NOMO-1 treated with DMSO at 0.1 percent for 48 hours (cell line): Measurements from ENCODE around the gene ARHGAP24.
"Not testable (repeated sequence)": the region's sequence is repeated elsewhere in the genome, so short reads cannot be mapped to it uniquely, and the experiment has no call there.

ENCODE experiments used
- DNase-seq: peaks from one replicate; lab custom pipeline; 2025; ENCODE audit not compliant: unreplicated experiment; lab: John Stamatoyannopoulos, UW

The ARHGAP24 gene

GRCh38 chr4:85642356-85643100 is 167.6 kb downstream of the ARHGAP24 start:
- DNase-seq: no peak

DNA sequence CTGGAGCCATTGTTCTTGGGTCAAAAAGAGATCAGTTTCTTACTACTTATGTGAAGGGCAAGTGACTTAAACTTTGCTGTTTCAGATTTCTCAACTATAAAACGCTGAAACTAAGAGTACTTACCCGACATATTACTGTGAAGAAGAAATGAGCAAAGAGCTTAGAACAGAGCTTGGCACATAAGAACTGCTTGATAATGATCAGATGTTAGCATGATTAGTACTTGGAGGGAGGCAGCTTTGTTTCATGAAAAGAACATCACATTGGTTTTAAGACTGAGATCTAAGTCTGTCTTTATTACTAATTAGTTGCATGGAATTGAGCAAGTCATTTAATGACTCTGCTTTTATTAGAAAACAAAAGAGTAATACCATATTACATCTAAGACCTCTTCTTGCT is 169.1 kb downstream of the ARHGAP24 start:
- DNase-seq: no peak

GRCh38 chr4:85650908-85651307 is 176.0 kb downstream of the ARHGAP24 start:
- DNase-seq: no peak

DNA sequence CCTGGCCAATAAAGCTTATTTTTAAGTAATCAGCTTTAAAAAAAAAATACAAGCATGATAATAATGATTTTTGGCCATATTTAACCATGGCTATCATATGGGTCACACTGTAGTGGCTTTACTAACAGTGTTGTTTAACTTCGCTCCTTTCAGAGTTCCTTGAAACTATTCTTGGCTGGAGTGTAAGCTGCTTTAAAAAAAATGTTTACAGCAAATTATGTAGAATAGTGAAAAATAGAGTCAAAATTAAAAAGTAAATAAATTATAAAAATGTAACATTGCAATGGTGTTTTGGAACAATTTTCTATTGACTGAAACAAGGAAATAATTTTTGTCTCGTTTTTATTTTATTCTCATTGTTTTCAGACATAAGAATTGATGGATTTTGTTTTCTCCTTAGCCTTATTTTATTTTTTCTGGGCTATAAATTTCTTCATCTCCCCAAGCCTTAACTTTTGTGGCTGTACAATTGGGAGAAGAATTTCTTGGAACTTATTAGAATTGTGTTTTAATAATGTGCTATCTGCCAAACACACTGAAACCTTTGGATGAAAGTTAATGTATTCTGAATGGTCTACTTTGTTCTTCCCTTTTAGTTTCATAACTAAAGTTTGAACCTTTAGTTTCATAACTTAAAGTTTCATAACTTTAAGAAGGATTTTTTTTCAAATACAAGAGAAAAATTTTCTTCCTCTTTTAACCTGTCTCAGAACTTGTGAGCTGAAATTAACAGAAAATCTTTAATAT is 182.0 kb downstream of the ARHGAP24 start:
- peak; percentile 67 for DNase-seq

GRCh38 chr4:85658766-85659439 is 184.0 kb downstream of the ARHGAP24 start:
- no peak for DNase-seq

GRCh38 chr4:85659610-85660218 is 184.8 kb downstream of the ARHGAP24 start:
- peak; percentile 64 for DNase-seq

DNA sequence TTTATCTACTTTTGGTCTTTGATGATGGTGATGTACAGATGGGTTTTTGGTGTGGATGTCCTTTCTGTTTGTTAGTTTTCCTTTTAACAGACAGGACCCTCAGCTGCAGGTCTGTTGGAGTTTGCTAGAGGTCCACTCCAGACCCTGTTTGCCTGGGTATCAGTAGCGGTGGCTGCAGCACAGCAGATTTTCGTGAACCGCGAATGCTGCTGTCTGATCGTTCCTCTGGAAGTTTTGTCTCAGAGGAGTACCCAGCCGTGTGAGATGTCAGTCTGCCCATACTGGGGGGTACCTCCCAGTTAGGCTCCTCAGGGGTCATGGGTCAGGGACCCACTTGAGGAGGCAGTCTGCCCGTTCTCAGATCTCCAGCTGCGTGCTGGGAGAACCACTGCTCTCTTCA is 191.7 kb downstream of the ARHGAP24 start:
- not testable (repeated sequence) for DNase-seq

GRCh38 chr4:85669204-85669603 is 194.3 kb downstream of the ARHGAP24 start:
- peak; percentile 68 for DNase-seq

DNA sequence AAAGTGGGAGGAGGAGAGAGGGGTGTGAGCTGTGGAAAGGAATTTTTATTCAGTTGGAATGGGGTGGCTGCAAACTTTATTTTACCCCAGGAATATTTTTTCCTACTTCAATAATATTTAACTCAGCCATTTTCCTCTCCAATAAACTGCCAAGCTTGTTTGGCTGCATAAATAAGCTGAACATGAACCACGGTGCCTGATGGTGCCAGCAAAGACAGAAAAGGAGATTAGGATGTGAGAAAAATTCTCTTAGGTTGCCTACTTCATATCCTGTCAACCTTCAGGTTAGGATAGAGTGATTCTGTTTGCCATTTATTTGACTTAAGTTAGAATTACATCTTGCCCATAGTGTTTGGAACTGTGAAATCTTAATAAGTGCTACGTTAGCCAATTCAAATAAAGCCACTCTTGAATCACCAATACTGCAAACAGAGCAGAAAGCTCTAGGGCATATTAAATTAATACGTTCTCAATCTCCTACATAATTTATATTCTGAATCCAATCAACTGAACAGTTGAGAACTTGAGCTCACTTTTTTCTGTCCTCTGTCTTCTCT is 195.1 kb downstream of the ARHGAP24 start:
- DNase-seq: no peak

DNA sequence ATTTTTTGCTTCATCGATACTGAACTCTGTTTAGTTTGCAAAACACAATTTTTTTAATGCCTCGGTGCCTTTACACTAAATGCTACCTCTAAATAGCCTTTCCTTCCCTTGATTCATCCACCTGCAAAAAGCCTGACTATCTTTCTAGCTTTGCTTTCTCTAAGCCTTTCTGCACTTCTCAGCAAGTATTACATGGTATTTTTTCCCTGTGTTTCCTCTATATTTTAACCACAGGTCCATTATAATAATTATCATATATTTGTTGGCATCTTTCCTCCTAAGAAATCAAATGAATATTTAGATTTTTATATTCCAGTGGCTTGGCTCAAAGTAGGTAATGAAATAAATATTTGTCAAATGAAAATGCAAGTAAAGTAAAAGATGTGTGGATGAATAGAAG is 196.2 kb downstream of the ARHGAP24 start:
- DNase-seq: no peak

- DNase-seq: peak; percentile 11
These were observed 197.2 kb downstream of the ARHGAP24 start for GRCh38 chr4:85672116-85672515.

DNA sequence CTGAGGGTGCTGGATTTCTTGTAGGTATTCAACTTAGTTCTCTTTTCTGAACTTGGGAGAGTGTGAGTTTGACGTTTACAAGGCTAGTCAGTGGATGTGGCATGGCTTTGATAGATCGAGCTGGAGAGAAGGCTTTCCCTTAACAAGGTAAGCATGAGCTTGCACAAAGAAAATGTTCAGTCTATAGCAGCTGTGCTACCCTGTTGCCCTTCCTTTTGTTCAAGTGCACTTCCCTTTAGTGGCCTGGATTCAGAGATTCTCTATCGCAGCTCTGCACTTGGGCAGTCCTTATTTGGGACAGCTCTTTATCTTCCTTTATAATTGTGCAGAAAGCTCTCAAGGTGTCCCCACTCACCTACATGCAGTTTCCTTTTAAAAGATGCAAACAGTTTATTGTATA is 198.0 kb downstream of the ARHGAP24 start:
- no peak for DNase-seq

- no peak for DNase-seq
These were observed 198.6 kb downstream of the ARHGAP24 start for GRCh38 chr4:85673540-85673939.

DNA sequence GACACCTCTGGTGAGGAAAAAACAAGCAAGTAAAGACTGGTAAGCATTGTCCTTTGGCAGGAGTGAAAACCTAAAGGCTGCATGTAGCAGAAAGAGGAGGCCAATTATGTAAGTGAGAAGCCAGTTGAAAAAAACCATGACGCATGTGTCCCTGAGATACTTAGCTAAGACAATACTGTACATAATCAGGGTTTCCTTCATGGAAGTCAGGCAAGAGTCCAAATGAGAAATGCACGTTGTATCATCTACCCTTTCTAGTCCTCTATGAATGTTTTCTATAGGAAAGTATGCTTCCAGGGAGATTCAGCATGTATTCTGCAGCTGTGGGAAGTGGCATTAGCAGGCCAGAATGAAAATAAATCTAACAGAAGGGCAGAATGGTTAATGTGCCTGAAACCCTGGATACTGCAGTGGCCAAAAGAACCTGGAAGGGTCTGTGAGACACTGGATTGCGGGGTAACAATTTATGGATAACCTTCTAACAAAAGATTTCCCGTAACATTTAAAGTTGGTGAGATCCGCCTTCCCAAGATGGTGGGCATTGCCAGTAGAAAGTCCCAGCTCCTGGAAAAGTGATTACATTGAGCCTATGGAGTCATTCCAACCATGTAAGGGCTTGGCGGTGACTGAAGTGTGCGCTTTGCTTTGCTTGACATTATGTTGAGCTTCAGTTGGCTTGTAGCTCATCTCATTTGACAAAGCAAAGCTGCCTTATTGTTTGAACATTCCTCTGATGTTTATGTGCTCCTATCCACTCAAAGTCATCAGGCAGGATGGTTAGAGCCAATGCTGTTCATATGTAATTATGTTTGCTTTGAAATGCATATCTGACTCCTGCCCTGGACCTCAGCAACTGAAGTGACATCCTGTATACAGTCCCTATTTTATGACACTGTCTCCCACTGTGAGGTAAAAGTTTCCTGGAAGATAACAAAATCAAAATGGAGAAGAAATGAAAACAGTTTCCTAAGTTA is 200.4 kb downstream of the ARHGAP24 start:
- no peak for DNase-seq

- DNase-seq: no peak
These were observed 201.1 kb downstream of the ARHGAP24 start for GRCh38 chr4:85676050-85676425.

GRCh38 chr4:85676850-85677590 is 202.1 kb downstream of the ARHGAP24 start:
- no peak for DNase-seq

GRCh38 chr4:85681221-85681657 is 206.3 kb downstream of the ARHGAP24 start:
- peak; percentile 98 for DNase-seq

DNA sequence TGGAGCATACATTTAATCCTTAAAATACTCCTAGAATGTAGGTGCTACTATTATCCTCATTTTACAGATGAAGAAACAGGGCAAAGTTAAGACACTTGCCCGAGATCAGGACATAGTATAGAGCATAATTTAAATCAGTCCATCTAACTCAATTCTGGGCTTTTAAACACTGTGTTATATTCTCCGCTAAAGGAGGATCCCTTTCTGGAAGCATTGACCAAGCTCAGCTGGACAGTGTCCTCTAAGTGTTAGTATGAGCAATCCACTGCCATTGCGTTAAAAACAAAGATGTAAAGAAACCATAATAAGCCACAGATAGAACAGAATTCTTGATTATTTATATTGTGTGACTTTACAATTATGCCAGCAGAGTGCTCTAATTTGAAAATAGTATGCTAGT is 207.0 kb downstream of the ARHGAP24 start:
- no peak for DNase-seq

GRCh38 chr4:85682391-85682790 is 207.4 kb downstream of the ARHGAP24 start:
- no peak for DNase-seq
